ENCODE results near the gene WNT3.
A peak's percentile ranks its signal among the peaks of the same experiment; 100 is the strongest.

The WNT3 gene

GRCh38 chr17:46733837-46734475 lies 84.5 kb downstream of the WNT3 start:
- H3K27me3 ChIP-seq (ENCODE audit: insufficient read depth, low read length), result no peaks in the 10 kb centered on the region
- H3K9me3 ChIP-seq (ENCODE audit: low read length), result no peaks in the 10 kb centered on the region
- H3K4me1 ChIP-seq (ENCODE audit: insufficient read depth, low read length), result peaks cover 54% of the 10 kb centered on the region
- no peaks in the 10 kb centered on the region for H3K36me3 ChIP-seq (ENCODE audit: insufficient read depth, low read length)
- no peak overlapping the region for H2AFZ ChIP-seq (ENCODE audit: low read depth, low read length)
- no peak overlapping the region for H3K4me3 ChIP-seq (ENCODE audit: low read length)

GRCh38 chr17:46732754-46733398 lies 85.6 kb downstream of the WNT3 start:
- Histone ChIP-seq H3K27me3 (ENCODE audit: insufficient read depth, low read length) (no peaks in the 10 kb centered on the region), H3K4me3 (ENCODE audit: low read length) (peak overlapping the region; percentile 7), H3K36me3 (ENCODE audit: insufficient read depth, low read length) (no peaks in the 10 kb centered on the region), H2AFZ (ENCODE audit: low read depth, low read length) (no peak overlapping the region), H3K4me1 (ENCODE audit: insufficient read depth, low read length) (peaks cover 64% of the 10 kb centered on the region), H3K9me3 (ENCODE audit: low read length) (no peaks in the 10 kb centered on the region)

GRCh38 chr17:46732160-46732559 lies 86.3 kb downstream of the WNT3 start:
- no peaks in the 10 kb centered on the region for H3K27me3 ChIP-seq (ENCODE audit: insufficient read depth, low read length)
- no peaks in the 10 kb centered on the region for H3K36me3 ChIP-seq (ENCODE audit: insufficient read depth, low read length)
- H2AFZ ChIP-seq (ENCODE audit: low read depth, low read length), result no peak overlapping the region
- no peaks in the 10 kb centered on the region for H3K9me3 ChIP-seq (ENCODE audit: low read length)
- H3K4me1 ChIP-seq (ENCODE audit: insufficient read depth, low read length), result peaks cover 72% of the 10 kb centered on the region
- no peak overlapping the region for H3K4me3 ChIP-seq (ENCODE audit: low read length)

- H3K36me3 ChIP-seq (ENCODE audit: insufficient read depth, low read length), result no peaks in the 10 kb centered on the region
- peaks cover 83% of the 10 kb centered on the region for H3K4me1 ChIP-seq (ENCODE audit: insufficient read depth, low read length)
- H3K9me3 ChIP-seq (ENCODE audit: low read length), result no peaks in the 10 kb centered on the region
- no peak overlapping the region for H2AFZ ChIP-seq (ENCODE audit: low read depth, low read length)
- no peak overlapping the region for H3K4me3 ChIP-seq (ENCODE audit: low read length)
- H3K27me3 ChIP-seq (ENCODE audit: insufficient read depth, low read length), result no peaks in the 10 kb centered on the region
These were observed 87.8 kb downstream of the WNT3 start for GRCh38 chr17:46730679-46731078.

GRCh38 chr17:46730026-46730425 lies 88.5 kb downstream of the WNT3 start:
- Histone ChIP-seq H3K4me3 (ENCODE audit: low read length) (no peak overlapping the region), H3K9me3 (ENCODE audit: low read length) (no peaks in the 10 kb centered on the region), H3K36me3 (ENCODE audit: insufficient read depth, low read length) (no peaks in the 10 kb centered on the region), H3K4me1 (ENCODE audit: insufficient read depth, low read length) (peaks cover 87% of the 10 kb centered on the region), H2AFZ (ENCODE audit: low read depth, low read length) (no peak overlapping the region), H3K27me3 (ENCODE audit: insufficient read depth, low read length) (no peaks in the 10 kb centered on the region)

GRCh38 chr17:46727572-46728348 lies 90.7 kb downstream of the WNT3 start:
- no peaks in the 10 kb centered on the region for H3K27me3 ChIP-seq (ENCODE audit: insufficient read depth, low read length)
- H3K4me3 ChIP-seq (ENCODE audit: low read length), result no peak overlapping the region
- H3K36me3 ChIP-seq (ENCODE audit: insufficient read depth, low read length), result no peaks in the 10 kb centered on the region
- H3K4me1 ChIP-seq (ENCODE audit: insufficient read depth, low read length), result peaks cover 70% of the 10 kb centered on the region
- no peaks in the 10 kb centered on the region for H3K9me3 ChIP-seq (ENCODE audit: low read length)
- no peak overlapping the region for H2AFZ ChIP-seq (ENCODE audit: low read depth, low read length)

- Histone ChIP-seq H3K4me1 (ENCODE audit: insufficient read depth, low read length) (peaks cover 56% of the 10 kb centered on the region), H2AFZ (ENCODE audit: low read depth, low read length) (no peak overlapping the region), H3K36me3 (ENCODE audit: insufficient read depth, low read length) (no peaks in the 10 kb centered on the region), H3K27me3 (ENCODE audit: insufficient read depth, low read length) (no peaks in the 10 kb centered on the region), H3K4me3 (ENCODE audit: low read length) (no peak overlapping the region), H3K9me3 (ENCODE audit: low read length) (no peaks in the 10 kb centered on the region)
These were observed 92.3 kb downstream of the WNT3 start for GRCh38 chr17:46726206-46726605.

GRCh38 chr17:46722662-46723285 lies 95.7 kb downstream of the WNT3 start:
- Histone ChIP-seq H3K36me3 (ENCODE audit: insufficient read depth, low read length) (no peaks in the 10 kb centered on the region), H3K27me3 (ENCODE audit: insufficient read depth, low read length) (no peaks in the 10 kb centered on the region), H3K4me3 (ENCODE audit: low read length) (no peak overlapping the region), H3K9me3 (ENCODE audit: low read length) (no peaks in the 10 kb centered on the region), H3K4me1 (ENCODE audit: insufficient read depth, low read length) (peaks cover 37% of the 10 kb centered on the region), H2AFZ (ENCODE audit: low read depth, low read length) (no peak overlapping the region)

- H2AFZ ChIP-seq (ENCODE audit: low read depth, low read length), result no peak overlapping the region
- H3K4me1 ChIP-seq (ENCODE audit: insufficient read depth, low read length), result peaks cover 14% of the 10 kb centered on the region
- no peak overlapping the region for H3K4me3 ChIP-seq (ENCODE audit: low read length)
- peaks cover 4% of the 10 kb centered on the region for H3K36me3 ChIP-seq (ENCODE audit: insufficient read depth, low read length)
- no peaks in the 10 kb centered on the region for H3K9me3 ChIP-seq (ENCODE audit: low read length)
- H3K27me3 ChIP-seq (ENCODE audit: insufficient read depth, low read length), result no peaks in the 10 kb centered on the region
These were observed 98.1 kb downstream of the WNT3 start for GRCh38 chr17:46720408-46720807.

GRCh38 chr17:46719891-46720290 lies 98.6 kb downstream of the WNT3 start:
- Histone ChIP-seq H3K4me1 (ENCODE audit: insufficient read depth, low read length) (peaks cover 13% of the 10 kb centered on the region), H3K4me3 (ENCODE audit: low read length) (no peak overlapping the region), H3K27me3 (ENCODE audit: insufficient read depth, low read length) (no peaks in the 10 kb centered on the region), H3K9me3 (ENCODE audit: low read length) (no peaks in the 10 kb centered on the region), H2AFZ (ENCODE audit: low read depth, low read length) (no peak overlapping the region), H3K36me3 (ENCODE audit: insufficient read depth, low read length) (peaks cover 4% of the 10 kb centered on the region)

GRCh38 chr17:46717999-46718398 lies 100.5 kb downstream of the WNT3 start:
- H2AFZ ChIP-seq (ENCODE audit: low read depth, low read length), result no peak overlapping the region

More at GRCh38 chr17:46717999-46718398, 100.5 kb downstream of the WNT3 start:
- no peaks in the 10 kb centered on the region for H3K27me3 ChIP-seq (ENCODE audit: insufficient read depth, low read length)
- H3K4me1 ChIP-seq (ENCODE audit: insufficient read depth, low read length), result peaks cover 14% of the 10 kb centered on the region
- peaks cover 12% of the 10 kb centered on the region for H3K36me3 ChIP-seq (ENCODE audit: insufficient read depth, low read length)
- no peak overlapping the region for H3K4me3 ChIP-seq (ENCODE audit: low read length)
- H3K9me3 ChIP-seq (ENCODE audit: low read length), result no peaks in the 10 kb centered on the region
